BLaER1 treated with 17β-estradiol and CSF1 and Interleukin-3, amounts not matched to agents 10 nM and 100 nM (cell line): ENCODE results near the gene CELF5.
"Not testable (repeated sequence)": the region's sequence is repeated elsewhere in the genome, so short reads cannot be mapped to it uniquely, and the experiment has no call there.

Source experiments
- H3K27ac ChIP-seq, 11 experiments: shearing (Covaris generic); formaldehyde crosslinking; 2 replicates each; pipeline ENCODE4 v1.8.1; 2022
- H3K27me3 ChIP-seq, 11 experiments: shearing (Covaris generic); formaldehyde crosslinking; 2 replicates each; pipeline ENCODE4 v1.8.1; 2022
- H3K36me3 ChIP-seq, 11 experiments: shearing (Covaris generic); formaldehyde crosslinking; 2 replicates each; pipeline ENCODE4 v1.8.1; 2022
- H3K4me1 ChIP-seq, 10 experiments: shearing (Covaris generic); formaldehyde crosslinking; 2 replicates each; pipeline ENCODE4 v1.8.1; 2022
- H3K4me2 ChIP-seq, 11 experiments: shearing (Covaris generic); formaldehyde crosslinking; 2 replicates each; pipeline ENCODE4 v1.8.1; 2022
- H3K4me3 ChIP-seq, 10 experiments: shearing (Covaris generic); formaldehyde crosslinking; 2 replicates each; pipeline ENCODE4 v1.8.1; 2022
- H3K9ac ChIP-seq, 11 experiments: shearing (Covaris generic); formaldehyde crosslinking; 2 replicates each; pipeline ENCODE4 v1.8.1; 2022
- H3K9me3 ChIP-seq, 11 experiments: shearing (Covaris generic); formaldehyde crosslinking; replicated peaks in 1 of 11; 2 replicates each; pipeline ENCODE4 v1.8.1; 2022
- H4K20me1 ChIP-seq, 11 experiments: shearing (Covaris generic); formaldehyde crosslinking; 2 replicates each; pipeline ENCODE4 v1.8.1; 2022
- Cebpa-rat ChIP-seq, 11 experiments: shearing (Covaris generic); IDR thresholded peaks; 2 replicates each; pipeline ENCODE4 v1.8.1; 2022

The CELF5 gene

GRCh38 chr19:3291644-3292043, 67.2 kb downstream of the CELF5 start:
- Histone ChIP-seq H3K9me3 (no peaks in the 10 kb centered on the region), H3K36me3 (no peaks in the 10 kb centered on the region), H3K9ac (no peak overlapping the region), H3K27me3 (peaks cover 8 to 37% (median 16%) of the 10 kb centered on the region in 11 experiments; a peak in 21 of 22 replicates), H3K4me3 (no peak overlapping the region), H4K20me1 (no peaks in the 10 kb centered on the region), H3K4me1 (peaks cover 0 to 8% (median 6%) of the 10 kb centered on the region in 10 experiments; a peak in 11 of 20 replicates), H3K27ac (no peak overlapping the region), H3K4me2 (no peak overlapping the region)
- no peak for TF ChIP-seq Cebpa-rat (IDR thresholded peaks at IDR 0.05)

- Histone ChIP-seq H3K9ac (no peak overlapping the region), H3K4me2 (no peak overlapping the region), H3K36me3 (no peaks in the 10 kb centered on the region), H3K4me1 (peaks cover 0 to 8% (median 6%) of the 10 kb centered on the region in 10 experiments; a peak in 11 of 20 replicates), H3K4me3 (no peak overlapping the region), H3K9me3 (no peaks in the 10 kb centered on the region), H3K27ac (no peak overlapping the region), H4K20me1 (no peaks in the 10 kb centered on the region), H3K27me3 (peaks cover 8 to 37% (median 16%) of the 10 kb centered on the region in 11 experiments; a peak in 21 of 22 replicates)
- no peak for TF ChIP-seq Cebpa-rat (IDR thresholded peaks at IDR 0.05)
Measured at GRCh38 chr19:3292958-3293529, 68.6 kb downstream of the CELF5 start.

- Histone ChIP-seq H3K4me2 (no peak overlapping the region), H3K9me3 (no peaks in the 10 kb centered on the region), H4K20me1 (no peaks in the 10 kb centered on the region), H3K4me1 (peaks cover 0 to 8% (median 6%) of the 10 kb centered on the region in 10 experiments; a peak in 11 of 20 replicates), H3K9ac (no peak overlapping the region), H3K4me3 (no peak overlapping the region), H3K36me3 (no peaks in the 10 kb centered on the region), H3K27ac (no peak overlapping the region), H3K27me3 (peaks cover 8 to 33% (median 16%) of the 10 kb centered on the region in 11 experiments; a peak in 21 of 22 replicates)
- no peak for TF ChIP-seq Cebpa-rat (IDR thresholded peaks at IDR 0.05)
Measured at GRCh38 chr19:3293560-3293959, 69.1 kb downstream of the CELF5 start.

GRCh38 chr19:3294080-3294850, 69.8 kb downstream of the CELF5 start:
- no peak for TF ChIP-seq Cebpa-rat (IDR thresholded peaks at IDR 0.05)
- Histone ChIP-seq H3K27ac (no peak overlapping the region), H4K20me1 (no peaks in the 10 kb centered on the region), H3K9ac (no peak overlapping the region), H3K4me2 (no peak overlapping the region), H3K27me3 (peaks cover 8 to 26% (median 16%) of the 10 kb centered on the region in 11 experiments; a peak in 21 of 22 replicates), H3K9me3 (peaks cover 0 to 5% (median 0%) of the 10 kb centered on the region in 11 experiments; a peak in 1 of 22 replicates), H3K4me1 (peaks cover 0 to 8% (median 6%) of the 10 kb centered on the region in 10 experiments; a peak in 11 of 20 replicates), H3K36me3 (no peaks in the 10 kb centered on the region), H3K4me3 (no peak overlapping the region)

- Histone ChIP-seq H3K4me2 (no peak overlapping the region), H4K20me1 (no peaks in the 10 kb centered on the region), H3K9ac (no peak overlapping the region)
Measured at GRCh38 chr19:3295581-3295980, 71.1 kb downstream of the CELF5 start.

GRCh38 chr19:3296034-3296433, 71.6 kb downstream of the CELF5 start:
- no peaks in the 10 kb centered on the region for H3K4me1 ChIP-seq
- no peak overlapping the region for H3K4me2 ChIP-seq
- no peak for TF ChIP-seq Cebpa-rat (IDR thresholded peaks at IDR 0.05)
- H3K4me3 ChIP-seq, result no peak overlapping the region
- no peaks in the 10 kb centered on the region for H4K20me1 ChIP-seq
- H3K36me3 ChIP-seq, result no peaks in the 10 kb centered on the region
- no peak overlapping the region for H3K27ac ChIP-seq
- no peak overlapping the region for H3K9ac ChIP-seq
- H3K27me3 ChIP-seq, result peaks cover 0 to 8% (median 1%) of the 10 kb centered on the region in 11 experiments; a peak in 9 of 22 replicates
- H3K9me3 ChIP-seq, result peaks cover 0 to 11% (median 0%) of the 10 kb centered on the region in 11 experiments; a peak in 1 of 22 replicates

More at GRCh38 chr19:3295581-3295980, 71.1 kb downstream of the CELF5 start:
- H3K36me3 ChIP-seq, result no peaks in the 10 kb centered on the region
- peaks cover 0 to 11% (median 0%) of the 10 kb centered on the region in 11 experiments; a peak in 1 of 22 replicates for H3K9me3 ChIP-seq
- peaks cover 0 to 13% (median 6%) of the 10 kb centered on the region in 11 experiments; a peak in 11 of 22 replicates for H3K27me3 ChIP-seq
- no peak overlapping the region for H3K27ac ChIP-seq
- H3K4me1 ChIP-seq, result no peaks in the 10 kb centered on the region; a peak in 1 of 20 replicates
- TF ChIP-seq Cebpa-rat (IDR thresholded peaks at IDR 0.05), result no peak
- H3K4me3 ChIP-seq, result no peak overlapping the region

GRCh38 chr19:3296446-3296845, 72.0 kb downstream of the CELF5 start:
- Histone ChIP-seq H3K36me3 (no peaks in the 10 kb centered on the region), H3K9me3 (peaks cover 0 to 11% (median 0%) of the 10 kb centered on the region in 11 experiments; a peak in 1 of 22 replicates), H3K4me2 (no peak overlapping the region), H3K4me3 (no peak overlapping the region), H3K27me3 (peaks cover 0 to 5% (median 0%) of the 10 kb centered on the region in 11 experiments; a peak in 3 of 22 replicates), H4K20me1 (no peaks in the 10 kb centered on the region), H3K9ac (no peak overlapping the region), H3K4me1 (no peaks in the 10 kb centered on the region), H3K27ac (no peak overlapping the region)
- TF ChIP-seq Cebpa-rat (IDR thresholded peaks at IDR 0.05), result no peak

- Histone ChIP-seq H3K36me3 (no peaks in the 10 kb centered on the region), H3K27me3 (no peaks in the 10 kb centered on the region), H3K9ac (no peak overlapping the region), H3K27ac (no peak overlapping the region), H3K4me2 (no peak overlapping the region), H4K20me1 (no peaks in the 10 kb centered on the region; a peak in 1 of 22 replicates), H3K4me1 (no peaks in the 10 kb centered on the region), H3K9me3 (peaks cover 0 to 21% (median 7%) of the 10 kb centered on the region in 11 experiments; a peak in 19 of 22 replicates), H3K4me3 (no peak overlapping the region)
- no peak for TF ChIP-seq Cebpa-rat (IDR thresholded peaks at IDR 0.05)
Measured at GRCh38 chr19:3298853-3299449, 74.5 kb downstream of the CELF5 start.

GRCh38 chr19:3300566-3300965, 76.1 kb downstream of the CELF5 start:
- H3K4me2 ChIP-seq, H3K9ac ChIP-seq, H3K27ac ChIP-seq, H3K27me3 ChIP-seq, H3K4me3 ChIP-seq, H4K20me1 ChIP-seq, H3K36me3 ChIP-seq, H3K4me1 ChIP-seq: not testable (repeated sequence)
- 0 out of 22 replicates have a peak, but pooled peaks of 1 of the 11 experiments have one; percentile 26 for TF ChIP-seq Cebpa-rat (IDR thresholded peaks at IDR 0.05)
- H3K9me3 ChIP-seq, result peaks cover 0 to 21% (median 7%) of the 10 kb centered on the region in 11 experiments; a peak in 19 of 22 replicates
